Neutrophil (primary cell): Measurements from ENCODE around the gene ZNF324B.

ENCODE experiments used
- H3K27ac ChIP-seq: fragments of 200-600 bp; sonication (generic); 2 replicates; pipeline ENCODE4 v1.5.1; 2016; ENCODE audit warnings: mild to moderate bottlenecking, moderate library complexity
- H3K27me3 ChIP-seq: fragments of 200-600 bp; sonication (generic); 2 replicates; pipeline ENCODE4 v1.6.0; 2016; ENCODE audit warnings: mild to moderate bottlenecking
- H3K36me3 ChIP-seq: fragments of 200-600 bp; sonication (generic); 2 replicates; pipeline ENCODE4 v1.5.1; 2017
- H3K4me1 ChIP-seq, 2 experiments: fragments of 200-600 bp in 1 of 2; sonication (generic) in 1 of 2; 1 replicate in 1 of 2; 2 replicates in 1 of 2; pipeline versions ENCODE4 v1.5.1 to v1.6.1; 2013 to 2016; ENCODE audit warnings: low read depth in 1 of 2, low read length in 1 of 2, mild to moderate bottlenecking in 1 of 2, moderate library complexity in 1 of 2; ENCODE audit not compliant: control insufficient read depth in 1 of 2, insufficient read depth in 1 of 2
- H3K4me3 ChIP-seq, 2 experiments: fragments of 200-600 bp in 1 of 2; sonication (generic) in 1 of 2; 1 replicate in 1 of 2; 2 replicates in 1 of 2; pipeline ENCODE4 v1.5.1; 2013 to 2016; ENCODE audit warnings: low read depth in 1 of 2, low read length in 1 of 2, mild to moderate bottlenecking in 1 of 2, moderate library complexity in 1 of 2
- H3K9me3 ChIP-seq: fragments of 200-600 bp; sonication (generic); 2 replicates; pipeline ENCODE4 v1.5.1; 2016
- CTCF ChIP-seq: fragments of 200-600 bp; sonication (generic); IDR thresholded peaks from 2 replicates; pipeline ENCODE4 v1.5.1; 2016; ENCODE audit warnings: antibody characterized with exemption

The ZNF324B gene

GRCh38 chr19:58471736-58472135 lies 20.3 kb downstream of the ZNF324B start:
- no peaks in the 10 kb centered on the region for H3K9me3 ChIP-seq
- peaks cover 20 to 25% of the 10 kb centered on the region in 2 experiments for H3K4me1 ChIP-seq
- no peak overlapping the region for H3K27ac ChIP-seq
- peaks cover 45% of the 10 kb centered on the region for H3K36me3 ChIP-seq
- H3K27me3 ChIP-seq: no peaks in the 10 kb centered on the region
- TF ChIP-seq CTCF: no peak
- H3K4me3 ChIP-seq: no peak overlapping the region

DNA sequence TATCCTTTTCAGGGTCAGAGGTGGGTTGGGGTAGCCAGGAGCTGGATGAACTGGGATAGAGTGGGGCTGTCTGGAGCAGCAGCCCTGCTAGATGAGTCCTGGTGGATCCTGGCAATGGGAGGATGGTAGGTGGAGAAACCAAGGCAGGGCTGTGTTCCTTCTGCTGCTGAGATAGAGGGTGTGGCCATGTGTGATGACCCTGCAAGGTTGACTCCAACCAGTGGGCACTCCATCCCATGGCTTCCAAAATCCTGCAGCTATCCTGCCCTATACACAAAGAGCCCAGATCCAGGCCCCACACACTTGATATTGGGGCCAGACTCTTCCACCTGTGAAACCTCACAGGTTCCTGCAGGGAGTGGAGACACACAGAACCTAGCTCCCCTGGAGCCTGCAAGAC lies 22.4 kb downstream of the ZNF324B start:
- Histone ChIP-seq H3K4me3 (no peak overlapping the region), H3K27ac (no peak overlapping the region), H3K36me3 (peaks cover 45% of the 10 kb centered on the region), H3K4me1 (peaks cover 14 to 15% of the 10 kb centered on the region in 2 experiments), H3K27me3 (no peaks in the 10 kb centered on the region), H3K9me3 (no peaks in the 10 kb centered on the region)
- no peak for TF ChIP-seq CTCF

- H3K4me1 ChIP-seq: peaks cover 14 to 15% of the 10 kb centered on the region in 2 experiments
- no peaks in the 10 kb centered on the region for H3K9me3 ChIP-seq
- H3K27ac ChIP-seq: no peak overlapping the region
- H3K27me3 ChIP-seq: no peaks in the 10 kb centered on the region
- H3K4me3 ChIP-seq: no peak overlapping the region
- peaks cover 44% of the 10 kb centered on the region for H3K36me3 ChIP-seq
- TF ChIP-seq CTCF: no peak
These were observed 23.0 kb downstream of the ZNF324B start for GRCh38 chr19:58474291-58474996.

GRCh38 chr19:58474997-58475713 lies 23.7 kb downstream of the ZNF324B start:
- no peaks in the 10 kb centered on the region for H3K27me3 ChIP-seq
- H3K9me3 ChIP-seq: no peaks in the 10 kb centered on the region
- peak overlapping the region; percentile 70 to 85 for H3K4me3 ChIP-seq
- H3K27ac ChIP-seq: peak overlapping the region; percentile 79
- TF ChIP-seq CTCF: no peak
- H3K36me3 ChIP-seq: peaks cover 44% of the 10 kb centered on the region
- H3K4me1 ChIP-seq: peaks cover 14 to 15% of the 10 kb centered on the region in 2 experiments

DNA sequence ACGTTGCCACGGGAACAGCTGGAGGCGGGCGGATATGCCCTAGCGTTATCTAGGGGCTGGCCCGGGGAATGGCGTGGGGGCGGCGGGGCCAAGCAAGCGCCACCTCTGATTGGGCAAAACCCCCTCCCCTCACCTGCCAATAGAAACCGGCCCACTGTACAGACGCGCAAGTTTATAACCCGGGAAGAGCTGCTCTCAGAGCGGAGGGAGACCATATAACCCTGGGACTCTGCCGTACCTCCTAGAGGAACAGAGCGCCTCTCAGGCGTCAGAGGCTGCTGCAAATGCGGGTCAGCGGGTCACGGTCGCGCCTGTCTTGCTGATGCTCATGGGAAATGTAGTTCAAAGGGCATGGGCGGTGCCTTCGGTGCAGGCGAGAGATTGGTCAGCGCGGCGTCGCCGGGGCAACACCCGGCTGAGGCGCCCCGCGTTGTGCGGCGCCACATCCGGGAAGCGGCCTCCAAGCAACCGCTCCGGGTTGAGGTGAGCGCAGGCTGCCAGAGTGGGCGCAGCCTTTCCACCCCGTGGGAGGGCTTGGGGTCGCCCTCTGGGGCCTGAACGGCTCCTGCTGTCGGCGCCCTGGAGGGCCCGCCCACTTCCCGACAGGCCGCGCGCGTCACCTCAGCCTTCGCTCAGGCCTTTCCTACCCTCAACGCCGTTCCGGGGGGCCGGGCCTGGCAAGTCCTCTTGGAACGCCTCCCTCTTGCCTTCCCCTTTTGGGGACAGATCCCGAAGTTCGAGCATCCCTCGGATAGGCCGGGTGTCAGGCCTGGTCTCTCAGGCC lies 24.5 kb downstream of the ZNF324B start, which contains the start of gene ZNF446:
TSS of gene ZNF446 (plus strand) at position 639 of the 784 bp plus-strand sequence. CDS start 867 bp downstream, outside the sequence.
- Histone ChIP-seq H3K4me3 (peak within 1 kb of the TSS; percentile 70 to 85), H3K27ac (peak within 1 kb of the TSS; percentile 79), H3K36me3 (peaks cover 44% of the 10 kb centered on the region), H3K4me1 (peaks cover 14 to 15% of the 10 kb centered on the region in 2 experiments), H3K27me3 (no peaks in the 10 kb centered on the region), H3K9me3 (no peaks in the 10 kb centered on the region)
- TF ChIP-seq CTCF: peak; percentile 42
